IMR-90 (cell line): Measurements from ENCODE around the gene LYPD6. TPM values are rescaled to one million over a fixed set of nuclear protein-coding genes. Genes with fewer than 3 reads are reported as not detected.
"Not testable (repeated sequence)": the region's sequence is repeated elsewhere in the genome, so short reads cannot be mapped to it uniquely, and the experiment has no call there.

ENCODE experiments used
- ATAC-seq: fragments of 200-7000 bp; cut with Tn5 transposase; 2 replicates; pipeline ENCODE4 v1.9.1; 2020; ENCODE audit warnings: low read depth, mild to moderate bottlenecking, moderate library complexity
- BruUV-seq: library from RNA; stranded (reverse); fragments of 400-500 nt; replicated peaks from 2 replicates; lab custom pipeline; 2021; lab: Mats Ljungman, UMichigan
- CTCF ChIA-PET: fragments of 300-600 bp; formaldehyde crosslinking; extraction: SDS; loops from one replicate; lab custom pipeline; 2021; ENCODE audit warnings: antibody characterized with exemption; lab: Yijun Ruan, JAX
- POLR2A ChIA-PET: fragments of 300-600 bp; sonication (Branson Sonifier 250); formaldehyde crosslinking; loops from one replicate; lab custom pipeline; 2022; ENCODE audit warnings: antibody characterized with exemption; ENCODE audit not compliant: unreplicated experiment; lab: Charles Lee
- DNase-seq: peaks from one replicate; pipeline ENCODE4 v3.0.0; 2013
- H2AFZ ChIP-seq: replicated peaks from 2 replicates; pipeline ENCODE3; 2013; ENCODE audit warnings: low read length, mild to moderate bottlenecking; ENCODE audit not compliant: poor library complexity
- H2AK5ac ChIP-seq: 2 replicates; pipeline ENCODE4 v1.6.1; 2013; ENCODE audit warnings: low read depth, low read length, inconsistent platforms
- H2AK9ac ChIP-seq: replicated peaks from 2 replicates; pipeline ENCODE3; 2013; ENCODE audit warnings: mild to moderate bottlenecking, low read depth, low read length, moderate library complexity; ENCODE audit not compliant: poor library complexity
- H2BK120ac ChIP-seq: 2 replicates; pipeline ENCODE4 v1.6.1; 2013; ENCODE audit warnings: low read depth, low read length, inconsistent platforms
- H2BK15ac ChIP-seq: 3 replicates; pipeline ENCODE4 v1.6.1; 2013; ENCODE audit warnings: low read depth, low read length, inconsistent platforms
- H2BK20ac ChIP-seq: 2 replicates; pipeline ENCODE4 v1.6.1; 2013; ENCODE audit warnings: low read depth, mild to moderate bottlenecking, inconsistent platforms, low read length, moderate library complexity
- H2BK5ac ChIP-seq: 2 replicates; pipeline ENCODE4 v1.6.1; 2013; ENCODE audit warnings: mild to moderate bottlenecking, low read depth, low read length, inconsistent platforms; ENCODE audit not compliant: poor library complexity, severe bottlenecking
- H3K14ac ChIP-seq: replicated peaks from 2 replicates; pipeline ENCODE4 v1.6.1; 2013; ENCODE audit warnings: low read depth, low read length, inconsistent platforms
- H3K18ac ChIP-seq: 2 replicates; pipeline ENCODE4 v1.6.1; 2013; ENCODE audit warnings: low read depth, low read length, control low read depth
- H3K23ac ChIP-seq: 2 replicates; pipeline ENCODE4 v1.6.1; 2013; ENCODE audit warnings: low read depth, low read length, inconsistent platforms
- H3K27ac ChIP-seq: 2 replicates; pipeline ENCODE4 v1.5.1; 2013; ENCODE audit warnings: mild to moderate bottlenecking, control low read depth, low read length; ENCODE audit not compliant: insufficient read depth
- H3K27me3 ChIP-seq: 2 replicates; pipeline ENCODE4 v1.6.1; 2013; ENCODE audit warnings: low read length; ENCODE audit not compliant: control insufficient read depth, insufficient read depth
- H3K36me3 ChIP-seq: 2 replicates; pipeline ENCODE4 v1.6.1; 2013; ENCODE audit warnings: low read length, mixed read lengths; ENCODE audit not compliant: control insufficient read depth, insufficient read depth
- H3K4ac ChIP-seq: 2 replicates; pipeline ENCODE4 v1.6.1; 2013; ENCODE audit warnings: low read depth, low read length, inconsistent platforms
- H3K4me1 ChIP-seq: 2 replicates; pipeline ENCODE4 v1.6.1; 2013; ENCODE audit warnings: low read length, mixed read lengths; ENCODE audit not compliant: control insufficient read depth, insufficient read depth
- H3K4me2 ChIP-seq: 2 replicates; pipeline ENCODE4 v1.6.1; 2013; ENCODE audit warnings: low read depth, mild to moderate bottlenecking, control low read depth, low read length, moderate library complexity
- H3K4me3 ChIP-seq: 2 replicates; pipeline ENCODE4 v1.5.1; 2013; ENCODE audit warnings: low read depth, mild to moderate bottlenecking, control low read depth, low read length, moderate library complexity; ENCODE audit not compliant: insufficient read depth
- H3K56ac ChIP-seq: 2 replicates; pipeline ENCODE4 v1.6.1; 2013; ENCODE audit warnings: low read length, inconsistent platforms; ENCODE audit not compliant: insufficient read depth; ENCODE audit errors: extremely low read depth
- H3K79me1 ChIP-seq, 2 experiments: 2 replicates each; pipeline ENCODE4 v1.6.1; 2013; ENCODE audit warnings: low read length in 2 of 2, inconsistent platforms in 1 of 2, low read depth in 1 of 2
- H3K9ac ChIP-seq: 2 replicates; pipeline ENCODE4 v1.6.1; 2013; ENCODE audit warnings: low read depth, low read length, control low read depth
- H3K9me1 ChIP-seq: 2 replicates; pipeline ENCODE4 v1.6.1; 2013; ENCODE audit warnings: low read length, inconsistent platforms; ENCODE audit not compliant: insufficient read depth
- H3K9me3 ChIP-seq: 2 replicates; pipeline ENCODE4 v1.6.1; 2013; ENCODE audit warnings: low read length; ENCODE audit not compliant: control insufficient read depth, insufficient read depth
- H4K20me1 ChIP-seq: 2 replicates; pipeline ENCODE4 v1.6.1; 2013; ENCODE audit warnings: low read length, inconsistent platforms; ENCODE audit not compliant: insufficient read depth
- H4K5ac ChIP-seq: 2 replicates; pipeline ENCODE4 v1.6.1; 2013; ENCODE audit warnings: mild to moderate bottlenecking, low read depth, low read length, control low read depth
- H4K8ac ChIP-seq, 2 experiments: 2 replicates each; pipeline ENCODE4 v1.6.1; 2013; ENCODE audit warnings: low read depth in 2 of 2, low read length in 2 of 2, control low read depth in 1 of 2, inconsistent platforms in 1 of 2
- H4K91ac ChIP-seq: 2 replicates; pipeline ENCODE4 v1.6.1; 2013; ENCODE audit warnings: low read depth, low read length, inconsistent platforms; ENCODE audit not compliant: insufficient read depth
- WGBS, 2 experiments: methylation state at CpG; one replicate each; pipeline versions ENCODE4 v1.1.5 to v1.1.7; 2013; ENCODE audit warnings: missing lambda C conversion rate in 2 of 2; ENCODE audit not compliant: insufficient read length in 1 of 2; ENCODE audit errors: extremely low coverage in 2 of 2; 5-methylcytosine and 5-hydroxymethylcytosine counted together
- dilution Hi-C: fragments of 300-500 bp; cut with HindIII; formaldehyde crosslinking; loops from one replicate; pipeline ENCODE4 v1.14.3; 2018; ENCODE audit warnings: low sequenced_read_pairs; ENCODE audit not compliant: unreplicated experiment
- in situ Hi-C: fragments of 300-500 bp; cut with MboI; formaldehyde crosslinking; loops from 3 replicates; pipeline ENCODE4 v1.14.3; 2019; ENCODE audit warnings: low sequenced_read_pairs, inconsistent platforms, mixed read lengths
- intact Hi-C: fragments of 100-400 bp; cut with micrococcal nuclease; formaldehyde crosslinking; loops from 2 replicates; pipeline ENCODE4 v1.10.0; 2022
- polyA plus RNA-seq, 3 experiments: library from polyadenylated mRNA; depleted of rRNA; stranded (reverse); fragments of >200 nt; gene quantifications; 2 replicates each; pipeline ENCODE4 v1.2.3, GENCODE V29; 2012; ENCODE audit warnings: low replicate concordance in 1 of 3
- total RNA-seq: library from RNA; depleted of rRNA; stranded (reverse); fragments of >200 nt; gene quantifications from 2 replicates; pipeline ENCODE4 v1.2.3, GENCODE V29; 2012

Gene LYPD6
- total and polyA plus RNA-seq, 2 of the 4 experiments (the other 2 are of a cell fraction): 0.87 to 0.90 TPM

DNA sequence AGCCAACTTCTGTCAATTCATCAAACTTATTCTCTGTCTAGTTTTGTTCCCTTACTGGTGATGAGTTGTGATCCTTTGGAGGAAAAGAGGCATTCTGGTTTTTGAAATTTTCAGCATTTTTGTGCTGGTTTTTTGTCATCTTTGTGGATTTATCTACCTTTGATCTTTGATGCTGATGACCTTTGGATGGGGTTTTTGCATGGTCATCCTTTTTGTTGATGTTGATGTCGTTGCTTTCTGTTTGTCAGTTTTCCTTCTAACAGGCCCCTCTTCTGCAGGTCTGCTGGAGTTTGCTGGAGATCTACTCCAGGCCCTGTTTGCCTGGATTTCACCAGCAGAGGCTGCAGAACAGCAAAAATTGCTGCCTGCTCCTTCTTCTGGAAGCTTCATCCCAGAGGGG, 168.8 kb downstream of the LYPD6 start:
- H3K36me3 ChIP-seq, H3K14ac ChIP-seq, H3K56ac ChIP-seq, H3K27ac ChIP-seq, H2BK120ac ChIP-seq, H3K4ac ChIP-seq, H4K8ac ChIP-seq, H2BK5ac ChIP-seq, H3K27me3 ChIP-seq, H2AFZ ChIP-seq, H3K18ac ChIP-seq, H4K20me1 ChIP-seq, H3K4me1 ChIP-seq, H3K4me2 ChIP-seq, H4K5ac ChIP-seq, ATAC-seq, H3K4me3 ChIP-seq, CTCF ChIA-PET, dilution Hi-C loops, H2AK5ac ChIP-seq, H3K9ac ChIP-seq, H3K9me1 ChIP-seq, H3K79me1 ChIP-seq, POLR2A ChIA-PET, intact Hi-C loops, H2BK15ac ChIP-seq, in situ Hi-C loops, H2BK20ac ChIP-seq, H3K9me3 ChIP-seq, H4K91ac ChIP-seq, H2AK9ac ChIP-seq, H3K23ac ChIP-seq, BruUV-seq, DNase-seq: not testable (repeated sequence)
- WGBS, 2 experiments: no CpG with 5 or more reads among the region's 1 CpG

DNA sequence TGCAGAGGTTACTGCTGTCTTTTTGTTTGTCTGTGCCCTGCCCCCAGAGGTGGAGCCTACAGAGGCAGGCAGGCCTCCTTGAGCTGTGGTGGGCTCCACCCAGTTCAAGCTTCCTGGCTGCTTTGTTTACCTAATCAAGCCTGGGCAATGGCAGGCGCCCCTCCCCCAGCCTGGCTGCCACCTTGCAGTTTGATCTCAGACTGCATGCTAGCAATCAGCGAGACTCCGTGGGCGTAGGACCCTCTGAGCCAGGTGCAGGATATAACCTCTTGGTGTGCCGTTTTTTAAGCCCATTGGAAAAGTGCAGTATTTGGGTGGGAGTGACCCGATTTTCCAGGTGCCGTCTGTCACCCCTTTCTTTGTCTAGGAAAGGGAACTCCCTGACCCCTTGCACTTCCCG, 176.4 kb downstream of the LYPD6 start:
- intact Hi-C loops, dilution Hi-C loops, ATAC-seq, H3K9ac ChIP-seq, H3K4me3 ChIP-seq, H4K20me1 ChIP-seq, BruUV-seq, H3K36me3 ChIP-seq, H3K4me2 ChIP-seq, H4K8ac ChIP-seq, H3K14ac ChIP-seq, H3K4ac ChIP-seq, H4K5ac ChIP-seq, H2AFZ ChIP-seq, H2AK5ac ChIP-seq, H2BK15ac ChIP-seq, H3K9me3 ChIP-seq, H3K9me1 ChIP-seq, DNase-seq, H4K91ac ChIP-seq, H3K56ac ChIP-seq, H3K18ac ChIP-seq, H2BK20ac ChIP-seq, H2BK5ac ChIP-seq, H3K27ac ChIP-seq, H2AK9ac ChIP-seq, CTCF ChIA-PET, H3K23ac ChIP-seq, H3K4me1 ChIP-seq, POLR2A ChIA-PET, H3K79me1 ChIP-seq, H2BK120ac ChIP-seq, H3K27me3 ChIP-seq, in situ Hi-C loops: not testable (repeated sequence)
- 81% methylated on average over 3 of the region's 8 CpGs; no CpG with 5 or more reads in 1 of the 2 experiments for WGBS, 2 experiments
